A673 (cell line): ENCODE data around the gene FAM89B. TPM values are rescaled to one million over a fixed set of nuclear protein-coding genes. Genes with fewer than 3 reads are reported as not detected.

Source experiments
- BruUV-seq: library from RNA; stranded (reverse); fragments of 400-500 nt; replicated peaks from 2 replicates; lab custom pipeline; 2021; lab: Mats Ljungman, UMichigan
- CTCF ChIA-PET: fragments of 300-600 bp; sonication (Branson Sonifier 250); formaldehyde crosslinking; loops from one replicate; lab custom pipeline; 2022; ENCODE audit warnings: antibody characterized with exemption; lab: Charles Lee
- POLR2A ChIA-PET: fragments of 300-600 bp; sonication (Branson Sonifier 250); formaldehyde crosslinking; loops from one replicate; lab custom pipeline; 2022; ENCODE audit warnings: antibody characterized with exemption; ENCODE audit not compliant: low non-redundant PET; lab: Charles Lee
- DNase-seq: peaks from one replicate; pipeline ENCODE4 v3.0.0-alpha.2; 2015; ENCODE audit warnings: low spot score
- H3K27ac ChIP-seq: fragments of 200-600 bp; sonication (generic); 2 replicates; pipeline ENCODE4 v1.5.1; 2016; ENCODE audit warnings: mixed run types, low read depth, mild to moderate bottlenecking, mixed read lengths, antibody characterized with exemption, low read length; ENCODE audit not compliant: poor library complexity, severe bottlenecking
- H3K27me3 ChIP-seq: fragments of 200-600 bp; sonication (generic); replicated peaks from 2 replicates; pipeline ENCODE4 v1.6.1; 2017; ENCODE audit warnings: mixed run types, low read depth, mild to moderate bottlenecking, mixed read lengths, antibody characterized with exemption, low read length; ENCODE audit not compliant: insufficient read depth, poor library complexity
- H3K36me3 ChIP-seq: fragments of 200-600 bp; sonication (generic); 2 replicates; pipeline ENCODE4 v1.6.1; 2016; ENCODE audit warnings: mixed run types, mild to moderate bottlenecking, mixed read lengths, antibody characterized with exemption, low read length; ENCODE audit not compliant: insufficient read depth, poor library complexity, severe bottlenecking
- H3K4me1 ChIP-seq: fragments of 200-600 bp; sonication (generic); 2 replicates; pipeline ENCODE4 v1.6.1; 2017; ENCODE audit warnings: mixed run types, mild to moderate bottlenecking, mixed read lengths, antibody characterized with exemption, low read length; ENCODE audit not compliant: insufficient read depth, poor library complexity, severe bottlenecking
- H3K4me3 ChIP-seq: fragments of 200-600 bp; sonication (generic); 2 replicates; pipeline ENCODE4 v1.5.1; 2016; ENCODE audit warnings: low read depth, mixed run types, mild to moderate bottlenecking, mixed read lengths, low read length; ENCODE audit not compliant: poor library complexity, severe bottlenecking
- H3K9me3 ChIP-seq: fragments of 200-600 bp; sonication (generic); 2 replicates; pipeline ENCODE4 v1.6.1; 2016; ENCODE audit warnings: mixed run types, low read depth, mild to moderate bottlenecking, mixed read lengths, antibody characterized with exemption, low read length; ENCODE audit not compliant: poor library complexity, severe bottlenecking
- EZH2 ChIP-seq: fragments of 200-600 bp; sonication (generic); IDR thresholded peaks from 2 replicates; pipeline ENCODE4 v1.6.1; 2017; ENCODE audit warnings: borderline replicate concordance, low read depth, mild to moderate bottlenecking, mixed read lengths, antibody characterized with exemption, low read length; ENCODE audit not compliant: poor library complexity, severe bottlenecking
- intact Hi-C: fragments of 100-400 bp; cut with micrococcal nuclease; formaldehyde crosslinking; loops from one replicate; pipeline ENCODE4 v1.10.0; 2022; ENCODE audit not compliant: unreplicated experiment
- total RNA-seq: library from RNA; stranded (reverse); gene quantifications from 2 replicates; pipeline ENCODE4 v1.2.3, GENCODE V29; 2021
- TF ChIP-seq, protein P1 (sequence below): fragments of 300-800, 200-600 bp; sonication (generic); conservative IDR thresholded peaks from 2 replicates; pipeline ENCODE4 v1.5.1; 2017; ENCODE audit warnings: low read depth, mild to moderate bottlenecking, antibody characterized with exemption, low read length, moderate library complexity, mixed read lengths

Gene FAM89B
- total RNA-seq, 1 experiment from 2014 or later = 88.3 TPM

GRCh38 chr11:65596520-65596919, 24.2 kb downstream of the FAM89B start:
- intact Hi-C loops = no loop called here
- H3K27me3 ChIP-seq = no peaks in the 10 kb centered on the region
- H3K9me3 ChIP-seq = no peaks in the 10 kb centered on the region
- H3K4me1 ChIP-seq = peaks cover 5% of the 10 kb centered on the region
- H3K27ac ChIP-seq = no peak overlapping the region
- no TSS peak for BruUV-seq
- POLR2A ChIA-PET = no interaction called here
- TF ChIP-seq, protein P1, sequence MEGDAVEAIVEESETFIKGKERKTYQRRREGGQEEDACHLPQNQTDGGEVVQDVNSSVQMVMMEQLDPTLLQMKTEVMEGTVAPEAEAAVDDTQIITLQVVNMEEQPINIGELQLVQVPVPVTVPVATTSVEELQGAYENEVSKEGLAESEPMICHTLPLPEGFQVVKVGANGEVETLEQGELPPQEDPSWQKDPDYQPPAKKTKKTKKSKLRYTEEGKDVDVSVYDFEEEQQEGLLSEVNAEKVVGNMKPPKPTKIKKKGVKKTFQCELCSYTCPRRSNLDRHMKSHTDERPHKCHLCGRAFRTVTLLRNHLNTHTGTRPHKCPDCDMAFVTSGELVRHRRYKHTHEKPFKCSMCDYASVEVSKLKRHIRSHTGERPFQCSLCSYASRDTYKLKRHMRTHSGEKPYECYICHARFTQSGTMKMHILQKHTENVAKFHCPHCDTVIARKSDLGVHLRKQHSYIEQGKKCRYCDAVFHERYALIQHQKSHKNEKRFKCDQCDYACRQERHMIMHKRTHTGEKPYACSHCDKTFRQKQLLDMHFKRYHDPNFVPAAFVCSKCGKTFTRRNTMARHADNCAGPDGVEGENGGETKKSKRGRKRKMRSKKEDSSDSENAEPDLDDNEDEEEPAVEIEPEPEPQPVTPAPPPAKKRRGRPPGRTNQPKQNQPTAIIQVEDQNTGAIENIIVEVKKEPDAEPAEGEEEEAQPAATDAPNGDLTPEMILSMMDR = no peak
- no peak overlapping the region for H3K4me3 ChIP-seq
- CTCF ChIA-PET = interaction anchor here (1.0 kb wide), 1 partner anchor 56 kb away, joined by 4 read pairs; no protein-coding TSS in a partner anchor
- H3K36me3 ChIP-seq = peaks cover 12% of the 10 kb centered on the region
- DNase-seq = no peak

GRCh38 chr11:65598258-65598699, 25.9 kb downstream of the FAM89B start:
- CTCF ChIA-PET = no interaction called here
- no peak for TF ChIP-seq EZH2
- TF ChIP-seq, protein P1 = no peak
- peaks cover 5% of the 10 kb centered on the region for H3K4me1 ChIP-seq
- H3K27ac ChIP-seq = no peak overlapping the region
- H3K4me3 ChIP-seq = no peak overlapping the region
- no TSS peak for BruUV-seq
- DNase-seq = no peak
- peaks cover 12% of the 10 kb centered on the region for H3K36me3 ChIP-seq
- POLR2A ChIA-PET = no interaction called here
- no peaks in the 10 kb centered on the region for H3K9me3 ChIP-seq
- intact Hi-C loops = no loop called here
- no peaks in the 10 kb centered on the region for H3K27me3 ChIP-seq

GRCh38 chr11:65599216-65599954, 27.0 kb downstream of the FAM89B start:
- peaks cover 22% of the 10 kb centered on the region for H3K36me3 ChIP-seq
- TF ChIP-seq, protein P1 = no peak
- no peak overlapping the region for H3K4me3 ChIP-seq
- no peaks in the 10 kb centered on the region for H3K9me3 ChIP-seq
- no TSS peak for BruUV-seq
- intact Hi-C loops = no loop called here
- no peak for DNase-seq
- ChIA-PET POLR2A (no interaction called here), CTCF (no interaction called here)
- no peaks in the 10 kb centered on the region for H3K27me3 ChIP-seq
- H3K4me1 ChIP-seq = peaks cover 5% of the 10 kb centered on the region
- H3K27ac ChIP-seq = no peak overlapping the region
